Measurements from ENCODE around the gene FZD7.

FZD7 gene

GRCh38 chr2:202038471-202039277, 5.0 kb downstream of the FZD7 start:
- DNase-seq = peak; percentile 27

DNA sequence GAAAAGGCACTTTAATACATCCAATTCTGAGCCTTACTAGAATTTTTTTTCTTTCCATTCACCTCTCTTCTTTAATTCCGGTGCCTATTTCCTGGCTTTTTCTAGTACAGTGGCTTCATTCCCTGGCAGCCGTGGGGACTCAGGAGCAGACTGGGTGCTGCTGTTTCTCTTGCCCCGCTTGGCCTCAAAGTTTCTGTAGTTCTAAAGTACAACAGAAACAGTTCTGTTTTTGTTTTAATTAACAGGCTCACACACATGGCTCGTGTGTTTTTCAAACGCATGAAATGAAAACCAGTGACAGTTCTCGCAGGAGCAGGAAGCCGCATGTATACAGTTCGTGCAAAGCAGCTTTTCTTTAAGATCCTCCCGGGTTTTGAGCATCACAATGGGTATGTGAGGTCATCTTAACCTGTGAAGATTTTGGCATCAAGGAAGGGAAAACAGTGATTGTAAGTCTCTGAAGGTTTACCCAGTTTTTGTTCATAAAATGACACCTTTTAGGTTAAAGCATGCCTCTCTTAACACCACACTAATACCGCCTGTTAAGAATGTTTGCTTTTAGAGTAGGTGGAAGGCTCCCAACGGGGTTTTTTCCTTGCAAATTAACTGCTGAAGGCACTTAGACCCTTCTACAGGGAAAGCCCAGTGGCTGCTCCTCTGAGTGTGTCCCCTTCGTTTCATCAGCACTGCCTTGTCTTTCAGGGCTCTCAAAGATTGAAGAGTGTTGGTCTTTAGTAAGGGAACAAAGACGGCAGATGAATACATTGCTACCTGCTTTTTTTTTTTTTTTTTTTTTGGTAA, 5.8 kb downstream of the FZD7 start:
- DNase-seq = peak; percentile 40

GRCh38 chr2:202040079-202040844, 6.6 kb downstream of the FZD7 start:
- DNase-seq = no peak

- no peak for DNase-seq
Measured at GRCh38 chr2:202042444-202042843, 8.8 kb downstream of the FZD7 start.

GRCh38 chr2:202043475-202043874, 9.8 kb downstream of the FZD7 start:
- DNase-seq = no peak

DNA sequence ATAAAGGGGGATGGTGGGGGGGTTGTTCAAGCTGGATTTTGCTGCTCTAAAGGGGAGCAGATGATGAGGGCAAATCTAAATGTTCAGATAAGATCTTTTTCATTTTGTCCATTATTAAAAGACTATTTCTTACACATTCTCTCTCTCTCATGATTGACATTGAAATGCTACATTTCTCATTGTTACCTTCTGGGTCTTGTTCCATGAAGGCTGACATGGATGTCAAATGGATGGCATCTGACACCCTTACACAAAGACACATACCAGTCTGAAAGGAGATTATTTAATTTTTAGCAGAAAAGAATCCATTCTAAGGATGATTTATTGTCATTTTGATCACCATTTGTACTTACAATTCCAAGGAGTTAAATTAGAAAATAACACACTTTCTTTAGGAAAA, 11.1 kb downstream of the FZD7 start:
- no peak for DNase-seq

DNA sequence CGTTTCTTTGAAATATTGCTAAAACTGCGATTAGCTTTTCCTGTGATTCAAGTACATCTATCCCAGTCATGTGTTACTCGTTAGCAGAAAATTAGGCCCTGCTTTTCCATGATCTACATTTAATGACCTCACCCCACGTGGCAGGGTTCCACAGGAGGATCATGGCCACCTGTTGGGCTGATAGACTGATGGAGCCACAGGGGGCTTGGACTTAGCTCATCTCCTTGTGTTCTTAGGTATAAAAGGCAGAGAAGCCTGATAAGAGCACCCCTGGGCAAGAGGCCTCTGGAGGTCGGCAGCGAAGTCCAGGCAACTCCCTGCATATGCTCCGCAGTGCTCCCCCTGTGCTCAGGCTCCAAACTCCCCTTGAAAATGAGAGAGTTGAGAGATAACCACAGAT, 12.9 kb downstream of the FZD7 start:
- DNase-seq = no peak

GRCh38 chr2:202049092-202049728, 15.6 kb downstream of the FZD7 start:
- no peak for DNase-seq

DNA sequence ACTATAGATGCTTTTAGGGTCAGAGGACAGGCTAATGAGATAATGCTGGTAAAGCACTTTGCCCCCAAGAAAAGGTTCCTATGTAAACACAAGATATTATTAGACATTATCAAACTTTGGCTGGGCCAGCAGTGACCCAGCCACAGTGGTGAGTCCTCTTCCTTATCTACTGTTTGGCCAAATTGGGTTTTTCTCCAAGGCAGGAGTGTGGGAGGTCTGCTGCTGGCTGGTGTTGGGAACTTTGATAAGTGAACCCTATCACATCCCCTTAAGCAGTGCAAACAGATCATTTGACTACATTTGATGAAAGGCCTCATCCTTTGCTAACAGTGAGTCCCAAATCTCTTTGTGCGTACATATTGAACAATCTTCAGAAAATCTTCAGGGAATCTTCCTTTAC, 16.2 kb downstream of the FZD7 start:
- DNase-seq = no peak

DNA sequence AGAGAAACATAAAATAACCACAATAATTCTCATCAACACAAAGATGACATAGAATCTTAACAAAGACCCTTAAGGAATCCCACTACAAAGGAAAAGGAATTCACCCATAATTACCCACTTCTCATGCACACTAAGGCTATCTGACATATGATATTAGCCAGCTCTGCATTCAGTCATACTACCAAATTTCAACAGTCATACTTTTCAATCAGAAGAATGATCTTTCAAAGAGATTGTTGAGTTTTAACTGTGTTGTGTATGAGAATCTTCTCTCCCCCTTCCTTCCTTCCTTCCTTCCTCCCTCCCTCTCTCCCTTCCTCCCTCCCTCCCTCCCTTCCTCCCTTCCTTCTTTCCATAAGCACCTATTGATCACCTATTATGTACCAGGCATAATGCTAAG, 17.0 kb downstream of the FZD7 start:
- no peak for DNase-seq

DNA sequence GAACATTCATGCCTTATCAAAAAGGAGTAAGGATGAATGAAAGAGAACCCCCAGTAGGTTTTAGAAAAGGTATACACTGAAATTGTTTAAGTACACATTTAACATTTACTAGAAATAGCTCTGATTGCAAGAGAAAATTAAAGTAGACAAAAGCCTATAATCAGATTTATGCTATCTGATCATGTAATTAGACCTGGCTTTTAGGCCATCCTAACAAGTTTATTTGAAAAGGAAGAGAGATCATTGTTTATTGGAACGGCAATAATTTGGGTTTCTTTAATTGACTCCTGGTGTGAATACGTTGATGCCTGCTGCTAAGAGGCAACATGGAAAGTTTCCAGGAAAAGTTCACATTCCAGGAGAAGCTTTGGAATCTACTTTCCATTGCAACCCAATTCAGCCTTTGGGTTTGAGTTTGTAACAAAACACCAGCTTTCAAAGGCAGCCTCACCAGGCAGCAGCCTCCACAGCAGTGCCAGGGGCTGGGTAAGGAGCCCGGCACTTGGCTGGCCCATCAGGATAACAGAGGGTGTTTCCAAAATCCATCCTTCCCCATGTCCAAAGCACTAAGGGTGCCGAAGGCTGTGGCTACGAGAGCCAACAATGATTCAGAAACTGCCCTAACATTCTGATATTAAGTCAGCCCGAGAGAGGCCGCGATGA, 18.0 kb downstream of the FZD7 start:
- DNase-seq = no peak

DNA sequence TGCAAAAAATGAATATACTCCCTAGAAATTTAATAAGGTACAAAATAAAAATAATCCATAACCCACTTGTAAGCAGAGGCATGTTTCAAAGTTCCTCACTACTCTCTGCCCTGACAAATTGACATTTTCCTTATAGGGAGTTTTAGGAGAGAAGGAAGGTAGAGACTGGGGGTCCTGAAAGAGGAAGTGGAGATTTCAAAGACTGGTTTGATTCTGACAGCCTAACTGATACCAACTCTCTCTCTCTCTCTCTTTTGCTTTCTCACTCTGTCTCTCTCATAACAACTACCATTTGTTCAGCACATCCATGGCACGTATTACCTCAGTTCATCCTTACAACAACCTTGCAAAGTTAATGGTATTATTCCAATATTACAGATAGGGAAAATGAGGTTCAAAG, 18.6 kb downstream of the FZD7 start:
- DNase-seq = no peak

GRCh38 chr2:202054679-202055078, 21.0 kb downstream of the FZD7 start:
- DNase-seq = no peak

GRCh38 chr2:202056611-202057010, 23.0 kb downstream of the FZD7 start:
- DNase-seq = no peak

DNA sequence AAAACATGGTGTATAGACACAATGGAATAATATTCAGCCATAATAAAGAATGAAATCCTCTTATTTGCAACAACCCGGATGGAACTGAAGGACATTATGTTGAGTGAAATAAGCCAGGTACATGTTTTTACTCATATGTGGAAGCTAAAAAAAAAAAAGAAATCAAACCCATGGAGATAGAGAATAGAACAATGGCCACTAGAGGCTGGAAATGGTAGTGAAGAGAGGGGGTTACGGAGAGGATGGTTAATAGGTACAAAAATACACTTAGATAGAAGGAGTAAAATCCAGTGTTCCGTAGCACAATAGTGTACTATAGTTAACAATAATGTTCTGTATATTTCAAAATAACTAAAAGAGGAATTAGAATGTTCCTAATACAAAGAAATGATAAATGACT, 26.6 kb downstream of the FZD7 start:
- no peak for DNase-seq

DNA sequence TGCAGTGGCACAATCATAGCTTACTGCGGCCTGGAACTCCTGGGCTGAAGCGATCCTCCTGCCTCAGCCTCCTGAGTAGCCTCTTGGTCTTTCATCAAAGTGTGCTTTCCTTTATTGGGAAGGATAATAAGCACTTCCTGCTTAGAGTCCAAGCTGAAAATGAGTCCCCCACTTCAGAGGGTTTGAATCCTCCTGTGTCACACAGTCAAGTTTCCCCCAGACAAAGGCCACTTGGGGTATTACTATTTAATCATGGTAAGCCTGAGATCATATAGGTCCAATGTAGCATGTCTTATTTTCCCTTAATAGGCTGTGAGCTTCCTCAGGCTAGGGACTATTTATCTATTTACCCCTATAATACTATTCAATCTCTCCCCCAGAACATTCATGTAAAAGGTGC, 28.0 kb downstream of the FZD7 start:
- DNase-seq = no peak

DNA sequence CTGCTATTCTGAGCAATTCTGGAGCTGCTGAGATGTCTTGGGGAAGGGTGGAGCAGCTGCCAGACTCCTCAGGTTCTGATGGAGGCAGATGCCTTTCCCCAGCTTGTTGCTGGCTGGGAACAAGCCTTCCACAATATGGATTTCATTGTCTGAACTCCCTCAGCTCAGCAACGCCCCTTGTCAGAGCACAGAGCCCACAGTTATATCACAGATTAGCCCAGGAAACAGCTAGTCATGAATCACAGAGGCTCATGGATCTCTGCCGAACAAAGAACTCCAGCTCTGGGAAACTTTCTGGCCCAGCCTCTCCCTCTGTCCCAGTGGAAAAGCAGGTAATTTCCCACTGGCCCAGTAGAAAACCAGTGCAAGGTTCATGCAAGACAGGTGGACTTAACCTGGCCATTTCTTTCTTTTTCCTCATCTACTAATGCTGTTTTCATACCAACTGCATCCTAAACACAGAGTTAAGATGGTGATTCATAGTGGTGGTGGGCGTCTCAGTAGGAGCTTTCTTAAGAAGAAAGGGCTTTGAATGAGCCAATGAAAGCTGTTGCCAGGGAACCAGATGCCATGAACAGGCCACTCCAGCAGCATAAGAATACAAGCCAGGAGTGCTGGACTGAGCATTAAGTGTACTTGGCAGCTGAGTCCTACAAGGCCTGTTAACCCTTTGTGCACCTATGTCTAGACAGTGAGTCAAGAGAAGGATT, 30.7 kb downstream of the FZD7 start:
- DNase-seq = peak; percentile 76

DNA sequence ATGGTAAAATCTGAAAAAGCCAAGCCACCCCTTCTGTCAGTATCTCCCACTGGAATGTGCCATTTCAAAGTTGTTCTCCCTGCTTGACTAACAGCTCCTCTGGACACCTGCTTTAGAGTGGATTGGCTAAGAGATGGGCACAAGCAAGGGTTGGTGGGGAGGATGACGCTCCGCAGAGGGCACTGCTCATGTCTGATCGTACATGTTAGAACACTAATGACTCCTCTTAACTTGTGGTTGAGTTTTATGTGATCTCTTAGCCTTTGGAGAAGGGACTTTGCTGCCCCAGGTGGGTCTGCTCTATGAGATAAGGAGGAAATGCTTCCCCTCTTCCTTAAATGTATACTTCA, 31.2 kb downstream of the FZD7 start:
- DNase-seq = no peak

DNA sequence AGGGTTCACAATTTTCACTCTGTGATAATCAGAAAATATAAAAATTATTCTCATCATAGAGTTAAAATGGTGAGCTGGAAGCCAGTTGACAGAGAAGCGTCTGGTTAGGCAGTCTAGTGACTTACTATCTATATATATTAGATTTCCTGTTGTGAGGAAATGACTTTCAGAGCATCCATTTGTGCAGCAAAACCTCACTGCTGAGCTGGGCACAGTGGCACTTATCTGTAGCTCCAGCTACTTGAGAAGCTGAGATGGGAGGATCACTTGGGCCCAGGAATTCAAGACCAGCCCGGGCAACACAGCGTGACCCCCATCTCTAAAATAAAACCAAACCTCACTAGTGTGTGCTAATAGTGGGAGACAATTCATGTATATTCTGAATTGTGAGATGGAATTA, 32.2 kb downstream of the FZD7 start:
- no peak for DNase-seq

GRCh38 chr2:202066875-202067274, 33.2 kb downstream of the FZD7 start:
- DNase-seq = no peak

- no peak for DNase-seq
Measured at GRCh38 chr2:202067589-202067988, 33.9 kb downstream of the FZD7 start.

Data from retina (tissue), 1 donor.